ENCODE data around the gene ARF1.

DNA sequence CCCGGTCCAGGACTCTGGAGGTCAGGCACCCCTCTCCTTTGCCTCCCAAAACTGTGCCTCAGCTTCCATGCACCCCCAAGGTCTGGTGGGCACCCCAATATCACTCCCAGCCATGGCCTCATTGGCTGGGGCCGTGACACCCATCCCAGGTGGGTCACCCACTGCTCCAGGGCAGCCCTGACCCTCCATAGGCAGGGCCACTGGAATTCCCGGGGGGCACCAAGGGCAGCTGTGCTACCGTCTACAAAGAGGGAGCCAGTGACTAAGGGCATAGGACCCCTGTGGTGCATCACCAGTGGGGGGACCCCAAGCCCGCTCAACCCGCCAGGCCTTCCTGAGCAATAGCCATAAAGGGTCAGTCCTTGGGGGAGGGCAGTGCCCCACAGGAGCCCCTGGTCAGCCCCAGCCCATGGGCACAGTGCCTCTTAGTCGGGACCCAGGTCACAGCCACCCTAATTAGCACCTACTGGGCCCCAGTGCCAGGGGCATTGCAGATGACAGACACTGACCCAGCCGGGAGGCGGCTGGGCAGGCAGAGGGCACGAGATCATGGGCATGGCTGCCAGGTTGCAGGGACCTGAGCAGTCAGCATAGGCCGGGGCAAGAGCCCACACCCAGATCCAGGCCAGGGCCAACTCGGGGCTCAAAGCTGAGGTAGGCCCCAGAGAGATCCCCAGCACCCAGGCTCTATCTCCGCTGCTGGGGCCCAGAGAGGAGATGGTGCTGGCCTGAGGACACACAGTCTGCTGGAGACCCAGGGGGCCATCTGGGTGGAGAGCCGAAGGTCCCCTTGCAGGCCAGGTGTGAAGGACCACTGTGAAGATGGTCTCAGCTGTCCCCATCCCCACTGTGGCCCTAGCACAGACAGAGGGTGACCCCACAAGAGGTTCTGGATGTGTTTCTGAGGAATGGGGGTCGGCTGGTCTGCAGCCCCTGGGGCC, 19.0 kb upstream of the ARF1 start:
- TF ChIP-seq, protein P1, sequence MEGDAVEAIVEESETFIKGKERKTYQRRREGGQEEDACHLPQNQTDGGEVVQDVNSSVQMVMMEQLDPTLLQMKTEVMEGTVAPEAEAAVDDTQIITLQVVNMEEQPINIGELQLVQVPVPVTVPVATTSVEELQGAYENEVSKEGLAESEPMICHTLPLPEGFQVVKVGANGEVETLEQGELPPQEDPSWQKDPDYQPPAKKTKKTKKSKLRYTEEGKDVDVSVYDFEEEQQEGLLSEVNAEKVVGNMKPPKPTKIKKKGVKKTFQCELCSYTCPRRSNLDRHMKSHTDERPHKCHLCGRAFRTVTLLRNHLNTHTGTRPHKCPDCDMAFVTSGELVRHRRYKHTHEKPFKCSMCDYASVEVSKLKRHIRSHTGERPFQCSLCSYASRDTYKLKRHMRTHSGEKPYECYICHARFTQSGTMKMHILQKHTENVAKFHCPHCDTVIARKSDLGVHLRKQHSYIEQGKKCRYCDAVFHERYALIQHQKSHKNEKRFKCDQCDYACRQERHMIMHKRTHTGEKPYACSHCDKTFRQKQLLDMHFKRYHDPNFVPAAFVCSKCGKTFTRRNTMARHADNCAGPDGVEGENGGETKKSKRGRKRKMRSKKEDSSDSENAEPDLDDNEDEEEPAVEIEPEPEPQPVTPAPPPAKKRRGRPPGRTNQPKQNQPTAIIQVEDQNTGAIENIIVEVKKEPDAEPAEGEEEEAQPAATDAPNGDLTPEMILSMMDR (IDR thresholded peaks at IDR 0.05), result no peak
- TF ChIP-seq POLR2A (IDR thresholded peaks at IDR 0.05) (no peak), POLR2AphosphoS5 (IDR thresholded peaks at IDR 0.05; ENCODE audit: insufficient read depth in 1 of 2, low read depth in 1 of 2) (no peak)
